Stimulated activated CD4-positive, alpha-beta T cell treated with anti-CD3 and anti-CD28 coated beads, Interleukin-15, amount 100 ng/mL, for 1 hour (primary cell): ENCODE data around the gene OR10V1.

Experiments
- DNase-seq, 2 donors: peaks; one replicate each; pipeline ENCODE4 v3.0.0-alpha.2; 2020; ENCODE audit warnings: low read depth in 1 of 2, low spot score in 1 of 2

OR10V1 gene, protein sequence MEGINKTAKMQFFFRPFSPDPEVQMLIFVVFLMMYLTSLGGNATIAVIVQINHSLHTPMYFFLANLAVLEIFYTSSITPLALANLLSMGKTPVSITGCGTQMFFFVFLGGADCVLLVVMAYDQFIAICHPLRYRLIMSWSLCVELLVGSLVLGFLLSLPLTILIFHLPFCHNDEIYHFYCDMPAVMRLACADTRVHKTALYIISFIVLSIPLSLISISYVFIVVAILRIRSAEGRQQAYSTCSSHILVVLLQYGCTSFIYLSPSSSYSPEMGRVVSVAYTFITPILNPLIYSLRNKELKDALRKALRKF

DNA sequence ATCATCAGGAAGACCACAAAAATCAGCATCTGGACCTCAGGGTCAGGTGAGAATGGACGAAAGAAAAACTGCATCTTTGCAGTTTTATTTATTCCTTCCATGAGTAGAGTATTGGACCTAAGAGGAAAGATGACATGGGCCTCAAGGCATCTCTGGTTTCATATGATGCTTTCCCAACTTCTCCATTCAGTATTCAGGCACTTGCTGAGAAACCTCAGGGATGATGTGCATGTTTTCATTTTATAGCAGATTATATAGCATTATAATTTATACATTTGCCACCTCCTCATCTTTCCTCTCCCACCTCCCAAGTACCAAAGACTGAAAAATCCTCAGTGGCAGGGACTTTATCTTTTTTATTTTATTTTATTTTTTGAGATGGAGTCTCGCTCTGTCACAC, at the start of gene OR10V1:
Gene OR10V1, minus strand, starts transcription at position 101 of the 400 bp plus-strand sequence. Its CDS starts 0 bp downstream, at position 101.
- DNase-seq, result no peak

DNA sequence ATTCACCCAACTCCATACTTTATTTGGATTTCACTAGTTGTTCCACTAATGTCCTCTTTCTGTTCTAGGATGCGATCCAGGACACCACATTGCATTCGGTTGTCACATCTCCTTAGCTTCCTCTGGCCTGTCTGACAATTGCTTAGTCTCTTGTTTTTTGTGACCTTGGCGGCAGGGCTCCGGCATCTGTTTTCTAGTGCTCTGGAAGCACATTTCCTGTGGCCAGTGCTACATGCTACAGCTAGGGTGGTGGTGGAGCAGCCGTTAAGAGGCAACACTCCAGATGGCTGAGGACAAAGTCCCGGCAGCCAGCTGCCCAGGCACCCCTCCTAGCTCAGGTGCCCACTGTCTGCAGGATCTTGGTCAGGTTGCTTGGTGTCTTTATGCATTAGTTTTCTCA, 48.3 kb upstream of the OR10V1 start:
- no peak for DNase-seq

- no peak for DNase-seq
These were observed 47.1 kb upstream of the OR10V1 start for GRCh38 chr11:59760771-59761170.

GRCh38 chr11:59759900-59760299, 46.3 kb upstream of the OR10V1 start:
- no peak for DNase-seq

- no peak for DNase-seq
These were observed 44.9 kb upstream of the OR10V1 start for GRCh38 chr11:59758401-59759037.

DNA sequence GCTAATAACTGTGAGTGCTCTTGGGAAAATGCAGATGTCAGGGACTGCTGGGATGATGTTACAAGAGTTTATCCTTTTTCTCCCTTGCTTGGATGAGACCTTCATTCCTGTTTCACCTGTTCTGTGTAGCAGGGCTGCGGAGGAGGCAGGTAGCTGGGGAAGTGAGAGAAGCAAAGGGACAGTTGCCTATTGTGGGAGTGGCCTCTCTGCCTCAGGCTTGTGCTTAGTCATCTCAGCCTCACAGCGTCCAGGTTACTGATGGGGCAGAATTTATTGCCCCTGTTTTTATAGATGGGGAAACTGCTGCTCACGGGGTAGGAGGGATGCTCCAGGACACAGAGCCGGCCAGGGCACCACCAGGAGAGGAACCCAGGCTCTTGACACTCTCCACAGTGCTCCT, 43.2 kb upstream of the OR10V1 start:
- no peak for DNase-seq

- no peak for DNase-seq
These were observed 42.9 kb upstream of the OR10V1 start for GRCh38 chr11:59756558-59756840.

DNA sequence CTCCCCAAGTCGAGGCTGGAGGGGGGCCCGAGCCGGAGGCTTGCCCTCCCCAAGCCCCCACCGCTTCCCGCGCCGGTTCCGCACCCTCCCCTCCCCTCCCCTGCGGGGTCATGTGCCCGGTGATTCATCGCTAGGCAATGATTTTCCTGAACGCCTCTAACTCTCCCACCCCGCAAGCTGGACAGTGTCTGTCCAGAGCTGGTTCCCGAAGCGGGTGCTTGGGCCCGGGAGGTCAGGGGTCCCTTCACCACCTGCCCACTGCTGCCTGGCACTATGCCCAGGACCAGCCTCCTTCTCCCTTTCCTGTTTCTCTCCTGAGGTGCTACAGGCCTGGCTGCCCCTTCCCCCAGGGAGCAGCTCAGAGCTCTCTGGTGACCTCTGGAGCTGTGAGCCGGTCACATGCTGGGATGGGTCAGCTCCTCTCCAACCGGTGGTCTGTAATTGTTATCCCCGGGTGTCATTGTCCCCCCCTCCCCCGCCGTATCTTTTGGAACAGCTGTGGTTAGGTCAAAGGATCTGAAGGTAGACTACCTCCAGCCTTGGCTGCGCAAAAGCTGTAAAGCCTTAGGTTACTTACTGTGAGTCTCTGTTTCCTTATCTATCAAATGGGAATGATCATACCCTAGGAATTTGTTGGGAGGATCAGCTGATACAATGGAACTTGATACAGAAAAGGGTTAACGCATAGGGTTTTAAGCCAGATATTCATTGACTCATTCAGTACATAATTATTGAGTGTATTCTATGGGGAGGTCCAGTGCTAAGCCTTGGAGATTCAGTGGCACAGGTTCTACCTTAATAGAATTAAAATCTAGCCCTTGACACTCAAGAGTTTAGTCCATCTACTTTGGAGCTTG, 42.3 kb upstream of the OR10V1 start:
- peak in 1 of 2 donors; percentile 14 for DNase-seq

GRCh38 chr11:59754859-59755700, 41.4 kb upstream of the OR10V1 start, which contains the start of gene STX3:
STX3 (plus strand) TSS chr11:59755376; CDS start chr11:59755606, 230 bp downstream.
- DNase-seq, result peak; percentile 31 to 55

DNA sequence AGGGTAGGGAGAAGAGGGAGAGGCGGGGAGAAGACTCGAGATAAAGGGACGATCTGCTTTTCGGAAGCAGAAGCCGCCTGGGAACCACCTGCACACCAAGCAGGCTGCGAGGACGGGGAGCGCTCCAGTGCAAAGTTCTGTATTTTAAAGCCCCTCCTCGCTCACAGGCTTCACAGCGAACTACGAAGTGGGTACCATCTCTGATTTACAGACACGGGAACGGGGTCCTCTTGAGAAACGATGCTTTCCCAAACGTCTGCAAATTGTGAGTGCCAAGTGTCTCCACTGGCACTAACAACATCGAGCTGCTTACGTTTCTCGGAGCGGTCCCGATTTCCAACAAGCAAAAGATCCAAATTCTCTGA, 40.8 kb upstream of the OR10V1 start:
- DNase-seq, result no peak

GRCh38 chr11:59753650-59754493, 40.2 kb upstream of the OR10V1 start:
- DNase-seq, result peak; percentile 65 to 68

DNA sequence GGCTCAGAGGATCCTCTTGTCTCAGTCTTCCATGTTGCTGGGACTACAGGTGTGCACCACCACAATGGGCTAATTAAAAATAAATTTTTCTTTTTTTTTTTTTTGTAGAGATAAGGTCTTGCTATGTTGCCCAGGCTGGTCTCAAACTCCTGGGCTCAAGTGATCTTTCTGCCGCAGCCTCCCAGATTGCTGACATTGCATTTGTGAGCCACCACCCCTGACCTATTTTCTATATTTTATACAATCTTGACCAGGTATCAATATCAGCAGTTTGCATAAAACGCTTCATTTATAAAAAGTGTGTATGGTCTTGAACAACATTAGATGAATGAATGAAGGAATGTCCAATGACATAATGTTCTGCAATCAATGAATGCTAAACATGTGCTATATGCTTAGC, 32.5 kb upstream of the OR10V1 start:
- DNase-seq, result no peak

DNA sequence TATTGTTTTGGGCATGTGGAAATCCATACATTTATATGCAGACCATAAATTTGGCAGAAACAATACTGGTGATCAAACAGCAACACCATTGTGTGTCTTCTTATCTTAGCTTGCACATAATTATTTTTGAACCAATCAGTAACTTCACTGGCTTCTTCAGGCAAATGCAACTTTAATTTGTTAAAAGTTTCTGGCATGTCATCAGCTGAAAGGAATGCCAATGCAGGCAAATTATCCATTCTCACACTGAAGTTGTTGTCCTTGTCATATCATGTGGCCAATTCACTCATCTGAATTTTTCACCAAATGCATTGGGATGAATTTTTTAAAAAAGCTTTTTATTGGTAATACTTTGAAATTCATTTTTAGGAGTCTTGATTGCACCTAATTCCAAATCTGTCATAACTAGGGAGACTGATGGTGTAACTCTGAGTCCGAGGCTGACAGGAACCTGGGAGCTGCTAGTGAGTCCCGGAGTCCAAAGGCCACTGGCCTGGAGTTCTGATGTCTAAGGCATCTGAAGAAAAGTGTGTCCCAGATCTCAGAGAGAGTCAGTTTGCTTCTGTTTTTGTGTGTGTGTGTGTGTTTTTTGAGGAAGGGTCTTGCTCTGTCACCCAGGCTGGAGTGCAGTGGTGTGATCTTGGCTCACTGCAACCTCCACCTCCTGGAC, 17.4 kb upstream of the OR10V1 start:
- no peak for DNase-seq

DNA sequence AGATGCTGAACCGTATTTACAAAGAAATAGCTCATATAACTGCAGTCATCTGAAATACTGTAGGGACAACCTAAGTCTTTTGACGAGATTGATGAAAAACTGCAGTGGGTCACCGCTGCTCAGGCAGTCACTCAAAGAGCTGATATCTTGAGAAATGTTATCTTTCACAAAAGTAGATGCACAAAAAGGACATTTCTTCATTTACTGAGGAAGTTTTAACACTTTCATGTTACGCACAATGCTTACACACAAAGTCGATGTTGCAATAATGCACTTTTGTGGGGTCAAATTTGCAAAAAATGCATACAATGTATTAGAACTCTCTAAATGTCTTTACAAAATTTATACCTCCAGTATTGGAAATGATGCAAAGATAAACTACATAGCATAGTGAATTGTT, 16.2 kb upstream of the OR10V1 start:
- no peak for DNase-seq

GRCh38 chr11:59728913-59729312, 15.3 kb upstream of the OR10V1 start:
- DNase-seq, result no peak

- DNase-seq, result no peak
These were observed 14.5 kb upstream of the OR10V1 start for GRCh38 chr11:59728154-59728553.

DNA sequence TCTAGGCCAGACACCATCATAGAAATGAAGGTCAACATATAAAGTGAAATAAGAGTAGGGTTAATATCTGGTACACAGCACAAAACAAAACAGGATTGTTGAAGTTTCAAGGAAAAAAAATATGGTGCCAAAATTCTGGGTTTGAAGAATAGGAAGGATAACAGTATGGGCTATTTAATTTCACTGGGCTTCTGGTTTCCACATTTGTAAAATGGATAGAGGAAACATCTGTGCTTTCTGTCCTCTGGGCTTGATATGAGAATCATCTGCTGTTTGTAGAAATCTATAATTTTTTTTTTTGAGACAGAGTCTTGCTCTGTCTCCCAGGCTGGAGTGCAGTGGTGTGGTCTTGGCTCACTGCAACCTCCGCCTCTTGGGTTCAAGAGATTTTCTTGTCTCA, 13.8 kb upstream of the OR10V1 start:
- DNase-seq, result no peak

- DNase-seq, result no peak
These were observed 10.4 kb upstream of the OR10V1 start for GRCh38 chr11:59724066-59724465.

DNA sequence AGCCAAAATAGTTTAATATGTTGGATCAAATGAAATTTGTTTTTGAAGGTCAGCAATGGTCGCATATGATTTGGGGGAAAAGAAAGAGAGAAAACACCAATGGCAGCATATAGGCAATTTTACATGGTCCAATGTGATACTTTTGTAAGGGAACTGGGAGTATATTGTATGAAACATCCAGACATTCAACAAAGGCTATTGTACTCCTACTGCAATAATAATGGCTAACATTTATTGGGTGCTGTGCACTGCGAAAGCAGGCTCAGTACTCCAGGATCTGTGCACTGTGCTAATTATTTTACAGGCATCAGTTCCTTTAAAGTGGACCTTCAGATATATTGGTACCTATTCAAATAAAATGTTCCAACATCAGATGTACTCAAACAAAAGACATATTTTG, 5.9 kb upstream of the OR10V1 start:
- no peak for DNase-seq

DNA sequence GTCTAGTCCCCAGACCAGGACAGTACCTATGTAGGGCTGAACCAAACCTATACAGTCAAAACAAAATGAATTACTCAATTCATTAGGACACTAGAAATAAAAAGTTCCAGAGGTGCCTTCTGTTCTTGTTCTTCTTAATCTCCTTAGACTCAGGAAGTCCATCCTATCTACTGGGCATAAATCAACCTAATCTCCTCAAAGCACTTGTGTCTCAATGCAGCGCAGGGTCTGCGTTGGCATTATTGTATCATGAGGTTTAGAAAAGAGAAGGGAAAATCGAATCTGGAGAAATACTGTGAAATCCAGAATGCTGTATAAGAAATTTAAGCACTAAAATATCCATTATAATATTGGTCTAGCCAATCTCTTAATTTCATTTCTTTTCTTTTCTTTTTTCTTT, 2.4 kb upstream of the OR10V1 start:
- DNase-seq, result no peak
